Caco-2 (cell line): ENCODE results near the gene ATP13A2. TPM values are rescaled to one million over a fixed set of nuclear protein-coding genes. Genes with fewer than 3 reads are reported as not detected.

Experiments
- BruUV-seq: library from RNA; stranded (reverse); fragments of 400-500 nt; replicated peaks from 2 replicates; lab custom pipeline; 2021; lab: Mats Ljungman, UMichigan
- CTCF ChIA-PET: fragments of 300-600 bp; sonication (Branson Sonifier 250); formaldehyde crosslinking; loops from one replicate; lab custom pipeline; 2022; ENCODE audit warnings: antibody characterized with exemption; lab: Charles Lee
- POLR2A ChIA-PET: fragments of 300-600 bp; sonication (Branson Sonifier 250); formaldehyde crosslinking; loops from one replicate; lab custom pipeline; 2022; ENCODE audit warnings: antibody characterized with exemption; lab: Charles Lee
- DNase-seq, 2 experiments: peaks; one replicate each; pipeline versions ENCODE4 v3.0.0 to v3.0.0-alpha.2; 2020 to 2022
- H3K27me3 ChIP-seq: replicated peaks from 2 replicates; pipeline ENCODE4 v1.6.0; 2011; ENCODE audit warnings: low read length; ENCODE audit not compliant: control insufficient read depth, insufficient read depth
- H3K36me3 ChIP-seq: 2 replicates; pipeline ENCODE4 v1.5.1; 2011; ENCODE audit warnings: low read length; ENCODE audit not compliant: control insufficient read depth, insufficient read depth
- H3K4me1 ChIP-seq: fragments of 250-450 bp; sonication (Bioruptor Pico); 2 replicates; pipeline ENCODE4 v1.5.1; 2020; ENCODE audit warnings: mild to moderate bottlenecking
- H3K4me3 ChIP-seq: 2 replicates; pipeline ENCODE4 v1.5.1; 2011; ENCODE audit warnings: low read depth, mild to moderate bottlenecking, control low read depth, low read length
- H3K9me3 ChIP-seq: fragments of 250-450 bp; sonication (Bioruptor Pico); 2 replicates; pipeline ENCODE4 v1.5.1; 2020; ENCODE audit warnings: mild to moderate bottlenecking, moderate library complexity
- H3K27ac Mint-ChIP-seq: one replicate; pipeline ENCODE4 v1.8.0; 2022; ENCODE audit warnings: mixed read lengths; ENCODE audit not compliant: unreplicated experiment
- H3K27me3 Mint-ChIP-seq: one replicate; pipeline ENCODE4 v1.8.0; 2022; ENCODE audit warnings: mixed read lengths; ENCODE audit not compliant: insufficient read depth, unreplicated experiment
- H3K36me3 Mint-ChIP-seq: one replicate; pipeline ENCODE4 v1.8.0; 2022; ENCODE audit warnings: mild to moderate bottlenecking, mixed read lengths; ENCODE audit not compliant: insufficient read depth, unreplicated experiment
- H3K4me1 Mint-ChIP-seq: one replicate; pipeline ENCODE4 v1.8.0; 2022; ENCODE audit warnings: low read depth, mixed read lengths; ENCODE audit not compliant: unreplicated experiment
- H3K4me3 Mint-ChIP-seq: one replicate; pipeline ENCODE4 v1.8.0; 2022; ENCODE audit warnings: mild to moderate bottlenecking, moderate library complexity, mixed read lengths; ENCODE audit not compliant: unreplicated experiment
- H3K9me3 Mint-ChIP-seq: one replicate; pipeline ENCODE4 v1.8.0; 2022; ENCODE audit warnings: mixed read lengths; ENCODE audit not compliant: unreplicated experiment
- CTCF ChIP-seq, 2 experiments: fragments of 200-600 bp in 1 of 2; IDR thresholded peaks; 1 replicate in 1 of 2; 2 replicates in 1 of 2; pipeline versions ENCODE4 v1.5.1 to v1.8.0; 2011 to 2022; ENCODE audit warnings: antibody characterized with exemption in 1 of 2, control low read depth in 1 of 2, inconsistent platforms in 1 of 2, low read depth in 1 of 2, low read length in 1 of 2, mild to moderate bottlenecking in 1 of 2, moderate library complexity in 1 of 2; ENCODE audit not compliant: insufficient read depth in 1 of 2, severe bottlenecking in 1 of 2, unreplicated experiment in 1 of 2
- intact Hi-C: fragments of 100-400 bp; cut with micrococcal nuclease; formaldehyde crosslinking; loops from one replicate; pipeline ENCODE4 v1.10.0; 2022; ENCODE audit not compliant: unreplicated experiment
- total RNA-seq: library from RNA; stranded (reverse); gene quantifications from 2 replicates; pipeline ENCODE4 v1.2.3, GENCODE V29; 2022

The ATP13A2 gene
- total RNA-seq, 1 experiment from 2014 or later, result 58.4 TPM

GRCh38 chr1:17043676-17044075 lies 31.9 kb upstream of the ATP13A2 start:
- H3K9me3 Mint-ChIP-seq, result no peaks in the 10 kb centered on the region
- no peaks in the 10 kb centered on the region for H3K27me3 Mint-ChIP-seq
- DNase-seq, result no peak
- Histone ChIP-seq H3K4me3 (no peak overlapping the region), H3K9me3 (no peaks in the 10 kb centered on the region), H3K4me1 (0 out of 2 replicates have a peak, but pooled peaks cover 4% of the 10 kb centered on the region), H3K27me3 (no peaks in the 10 kb centered on the region), H3K36me3 (peaks cover 4% of the 10 kb centered on the region; the same call in 1 of the 2 replicates)
- TF ChIP-seq CTCF (IDR thresholded peaks at IDR 0.05; ENCODE audit: insufficient read depth in 1 of 2, low read depth in 1 of 2, low read length in 1 of 2, severe bottlenecking in 1 of 2, unreplicated experiment in 1 of 2), result no peak
- H3K4me1 Mint-ChIP-seq, result no peaks in the 10 kb centered on the region
- no peak overlapping the region for H3K4me3 Mint-ChIP-seq
- ChIA-PET CTCF (no interaction called here), POLR2A (no interaction called here)
- no peak overlapping the region for H3K27ac Mint-ChIP-seq
- H3K36me3 Mint-ChIP-seq, result peaks cover 45% of the 10 kb centered on the region
- intact Hi-C loops, result no loop called here
- BruUV-seq, result no TSS peak

DNA sequence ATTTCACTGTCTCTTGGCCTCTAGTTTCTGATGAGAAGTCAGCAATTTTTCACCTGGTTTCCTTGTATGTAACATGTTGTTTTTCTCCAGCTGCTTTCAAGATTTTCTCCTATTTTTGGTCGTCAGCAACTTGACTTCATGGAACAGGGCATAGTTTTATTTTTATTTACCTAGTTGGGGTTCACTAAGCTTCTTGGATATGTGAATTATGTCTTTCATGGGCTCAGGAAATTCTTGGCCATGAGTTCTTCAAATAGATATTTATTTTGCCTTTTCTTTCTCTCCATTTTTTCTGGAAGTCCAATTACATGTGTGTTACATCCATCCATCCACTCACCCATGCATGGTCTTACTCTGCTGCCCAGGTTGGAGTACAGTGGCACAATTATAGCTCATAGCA lies 28.4 kb upstream of the ATP13A2 start:
- H3K27ac Mint-ChIP-seq, result no peak overlapping the region
- intact Hi-C loops, result no loop called here

GRCh38 chr1:17039522-17039921 lies 27.8 kb upstream of the ATP13A2 start:
- no peaks in the 10 kb centered on the region for H3K4me1 Mint-ChIP-seq
- H3K4me3 ChIP-seq, result no peak overlapping the region
- intact Hi-C loops, result no loop called here
- no peak for DNase-seq
- no peaks in the 10 kb centered on the region for H3K27me3 Mint-ChIP-seq
- H3K27ac Mint-ChIP-seq, result no peak overlapping the region
- no peaks in the 10 kb centered on the region for H3K4me1 ChIP-seq
- ChIA-PET POLR2A (no interaction called here), CTCF (no interaction called here)
- peaks cover 45% of the 10 kb centered on the region for H3K36me3 Mint-ChIP-seq
- H3K36me3 ChIP-seq, result peaks cover 4% of the 10 kb centered on the region; the same call in 1 of the 2 replicates
- TF ChIP-seq CTCF (IDR thresholded peaks at IDR 0.05; ENCODE audit: insufficient read depth in 1 of 2, low read depth in 1 of 2, low read length in 1 of 2, severe bottlenecking in 1 of 2, unreplicated experiment in 1 of 2), result no peak
- no TSS peak for BruUV-seq
- no peaks in the 10 kb centered on the region for H3K27me3 ChIP-seq
- no peak overlapping the region for H3K4me3 Mint-ChIP-seq
- no peaks in the 10 kb centered on the region for H3K9me3 Mint-ChIP-seq
- no peaks in the 10 kb centered on the region for H3K9me3 ChIP-seq

More for the DNA sequence above, 28.4 kb upstream of the ATP13A2 start:
- H3K9me3 ChIP-seq, result no peaks in the 10 kb centered on the region
- ChIA-PET POLR2A (no interaction called here), CTCF (no interaction called here)
- Mint-ChIP-seq H3K4me3 (no peak overlapping the region), H3K4me1 (no peaks in the 10 kb centered on the region), H3K36me3 (peaks cover 45% of the 10 kb centered on the region), H3K27me3 (no peaks in the 10 kb centered on the region), H3K9me3 (no peaks in the 10 kb centered on the region)
- no peaks in the 10 kb centered on the region for H3K4me1 ChIP-seq
- no peak overlapping the region for H3K4me3 ChIP-seq
- peaks cover 4% of the 10 kb centered on the region; the same call in 1 of the 2 replicates for H3K36me3 ChIP-seq
- BruUV-seq, result no TSS peak
- TF ChIP-seq CTCF (IDR thresholded peaks at IDR 0.05; ENCODE audit: insufficient read depth in 1 of 2, low read depth in 1 of 2, low read length in 1 of 2, severe bottlenecking in 1 of 2, unreplicated experiment in 1 of 2), result no peak
- DNase-seq, result no peak
- H3K27me3 ChIP-seq, result no peaks in the 10 kb centered on the region
